ENCODE results near the gene TBXA2R. TPM values are rescaled to one million over a fixed set of nuclear protein-coding genes. Genes with fewer than 3 reads are reported as not detected.

Gene TBXA2R
- 1.2 to 1.6 TPM (median 1.3 TPM) in 5 replicates for total RNA-seq (2022; extraction: Qiagen RNA extraction)

DNA sequence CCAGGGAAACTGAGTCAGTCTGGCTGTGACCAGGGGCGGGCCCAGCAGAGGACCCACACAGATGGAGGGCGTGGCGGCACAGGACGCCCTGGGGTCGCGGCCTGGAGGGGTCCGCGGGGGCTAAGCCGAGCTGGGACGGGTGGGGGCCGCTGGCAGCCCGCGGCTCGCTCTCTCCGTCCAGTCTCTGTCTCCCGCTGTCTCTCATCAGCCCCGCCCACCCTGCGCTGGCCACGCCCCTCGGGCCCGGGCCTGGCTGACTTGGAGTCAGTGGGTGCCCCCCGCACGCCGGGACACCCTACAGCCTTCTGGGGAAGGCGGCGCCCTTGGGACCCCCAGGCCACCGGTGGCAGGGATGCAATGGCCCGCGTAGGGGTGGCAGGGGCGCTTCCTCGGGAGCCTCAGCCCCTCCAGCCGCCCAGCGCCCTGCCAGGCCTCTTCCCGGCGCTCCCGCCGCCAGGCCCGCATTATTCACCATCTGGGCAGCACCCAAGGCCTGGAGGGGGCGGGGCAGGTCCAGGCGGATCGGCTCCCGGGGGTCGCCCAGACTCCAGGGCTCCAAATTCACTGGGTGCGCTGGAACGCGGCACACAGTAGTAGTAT is at the start of gene TBXA2R:
Gene TBXA2R (minus strand): TSS at position 186 of the 600 bp plus-strand sequence. CDS start 6,241 bp downstream, outside the sequence.

DNA sequence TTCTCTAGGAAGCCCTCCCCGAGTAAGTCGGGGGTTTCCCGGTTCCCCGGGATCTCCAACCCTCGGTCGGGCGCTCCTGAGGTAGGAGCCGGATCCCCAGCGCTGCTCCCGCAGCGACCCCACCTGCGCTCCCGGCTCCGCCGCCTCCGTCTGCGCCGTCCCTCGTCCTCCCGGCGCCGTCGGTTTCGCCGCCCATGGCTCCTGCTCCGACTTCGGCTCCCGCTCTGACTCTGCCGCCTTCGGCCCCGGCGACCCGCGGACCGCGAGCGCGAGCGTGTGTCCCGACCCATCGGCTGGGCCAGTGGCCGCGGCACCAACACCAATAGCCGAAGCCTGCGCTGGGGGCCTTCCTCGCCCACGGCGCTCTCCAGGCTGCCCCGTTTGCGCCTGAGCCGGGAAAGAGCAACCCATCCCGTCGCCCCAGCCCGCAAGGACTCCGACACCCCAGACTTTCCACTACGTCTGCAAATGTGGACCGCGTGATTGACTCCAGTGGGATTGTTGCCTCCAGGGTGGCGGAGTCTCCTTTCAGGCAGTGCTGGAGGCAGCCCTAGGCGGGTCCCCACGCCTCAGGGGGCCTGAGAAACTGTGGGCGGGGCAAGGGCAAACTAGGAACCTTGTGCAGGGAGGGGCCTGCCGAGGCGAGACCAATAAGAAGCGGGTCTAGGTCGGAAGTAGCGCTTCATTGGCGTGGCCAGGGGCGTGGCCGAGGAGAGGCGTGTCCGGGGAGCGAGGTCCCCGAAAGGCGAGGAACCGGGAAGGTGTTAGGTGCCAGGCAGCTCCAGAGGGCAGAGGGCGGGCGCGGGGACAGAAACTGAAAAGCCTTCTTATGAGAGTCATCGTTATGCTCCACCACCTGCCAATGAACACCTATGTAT is 20.0 kb upstream of the TBXA2R start, which contains the start of gene CACTIN:
Gene CACTIN (minus strand): TSS at position 318 of the 878 bp plus-strand sequence. CDS start 28 bp downstream, at position 290.

DNA sequence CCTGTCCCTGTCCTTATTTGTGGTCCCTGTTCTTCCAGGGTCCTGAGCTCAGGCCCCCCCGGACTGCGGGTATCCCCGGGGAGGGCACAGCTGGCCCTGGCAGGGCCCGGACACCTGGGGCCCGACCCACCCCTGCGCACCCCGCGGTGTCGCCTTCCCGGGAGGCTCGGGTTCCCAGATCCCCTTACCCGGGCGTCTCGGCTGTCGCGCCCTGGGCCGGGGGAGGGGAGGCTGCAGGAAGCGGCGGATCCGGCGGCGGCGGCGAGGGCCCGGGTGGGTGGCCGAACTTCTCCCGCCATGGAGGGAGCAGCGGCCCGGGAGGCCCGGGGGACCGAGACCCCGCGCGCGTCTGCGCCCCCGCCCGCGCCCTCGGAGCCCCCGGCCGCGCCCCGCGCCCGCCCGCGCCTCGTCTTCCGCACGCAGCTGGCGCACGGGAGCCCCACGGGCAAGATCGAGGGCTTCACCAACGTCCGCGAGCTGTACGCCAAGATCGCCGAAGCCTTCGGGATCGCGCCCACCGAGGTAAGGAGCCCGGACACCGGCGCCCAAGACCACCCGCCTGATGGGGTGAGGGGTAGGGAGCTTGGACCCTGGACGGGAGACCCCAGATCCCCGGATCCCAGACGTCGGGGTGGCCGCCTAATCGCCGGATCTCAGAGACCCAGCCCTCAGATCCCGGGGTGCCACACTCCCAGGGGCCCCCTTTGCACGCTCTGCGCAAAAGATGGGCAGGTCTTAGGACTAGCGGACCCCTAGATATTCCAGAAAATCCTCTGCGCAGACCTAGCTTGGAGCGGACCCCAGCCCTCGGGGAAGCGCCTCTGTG is 21.2 kb downstream of the TBXA2R start, which contains the start of gene GIPC3:
Gene GIPC3 (plus strand): TSS at position 178 of the 826 bp plus-strand sequence. CDS start 120 bp downstream, at position 298.

DNA sequence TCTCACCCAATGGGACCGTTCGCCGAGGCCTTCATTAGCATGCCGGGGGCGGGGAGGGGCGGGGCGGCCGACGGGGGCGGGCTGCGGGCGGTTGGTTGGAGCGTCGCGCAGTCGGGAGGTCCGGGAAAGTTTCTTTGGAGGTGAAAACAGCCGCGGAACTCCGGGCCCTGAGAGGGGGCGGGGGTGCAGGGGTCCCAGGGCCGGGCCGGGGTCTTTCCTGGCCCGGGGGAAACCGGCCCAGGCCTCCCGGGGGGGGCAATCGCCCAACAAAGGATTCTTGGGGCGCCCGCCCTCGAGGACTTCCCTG is 33.9 kb downstream of the TBXA2R start, which contains the start of gene HMG20B:
Gene HMG20B (plus strand): TSS at position 90 of the 307 bp plus-strand sequence. CDS start 366 bp downstream, outside the sequence.

DNA sequence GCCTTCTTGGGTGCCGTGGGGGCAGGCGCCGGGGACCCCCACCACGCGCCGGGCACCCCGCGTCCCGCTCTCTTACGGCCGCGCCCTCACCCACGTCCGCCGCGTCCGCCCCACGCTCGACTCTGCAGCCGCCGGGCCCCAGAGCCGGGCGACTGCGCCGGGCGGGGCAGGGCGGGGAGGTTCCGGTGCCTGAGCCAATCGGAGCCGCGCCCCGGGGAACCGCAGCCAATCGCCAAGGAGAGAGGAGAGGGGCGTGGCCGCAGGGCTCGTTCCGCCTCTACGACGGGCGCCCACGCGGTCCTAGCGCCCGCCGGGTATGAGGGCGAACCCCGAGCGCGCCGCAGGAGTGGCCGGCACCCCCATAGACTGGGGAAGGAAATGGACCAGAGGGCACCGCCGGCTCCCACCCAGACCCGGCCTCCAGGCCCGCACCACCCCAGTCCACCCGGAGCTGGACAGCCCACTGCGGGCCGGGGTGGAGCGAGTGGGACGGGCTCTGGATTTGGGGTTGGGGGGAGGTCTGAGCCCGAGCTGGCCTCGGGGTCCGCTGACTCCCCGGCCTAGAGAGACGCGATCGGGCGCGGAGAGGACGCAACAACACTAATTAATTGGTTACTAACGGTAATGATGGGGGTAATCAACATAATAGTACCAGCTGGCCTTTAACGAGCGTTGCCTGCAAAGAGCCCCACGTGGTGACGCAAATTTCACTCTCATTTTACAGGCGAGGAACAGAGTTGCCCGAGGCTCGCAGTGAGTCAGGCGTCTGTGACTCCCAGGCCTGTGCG is 49.0 kb downstream of the TBXA2R start, which contains the start of gene MFSD12:
Gene MFSD12 (minus strand): TSS at position 126 of the 788 bp plus-strand sequence. CDS start 183 bp downstream, outside the sequence.

Other genes starting within 250 kb of the TBXA2R start
- gene NFIC, start 240.3 kb downstream of the TBXA2R start, total RNA-seq (2022; extraction: Qiagen RNA extraction) = 43.6 to 51.5 TPM (median 46.7 TPM) in 5 replicates
- 0.80 to 1.1 TPM (median 0.97 TPM) in 5 replicates for gene SMIM24, start 126.3 kb downstream of the TBXA2R start, total RNA-seq (2022; extraction: Qiagen RNA extraction)
- gene SMIM44, start 123.4 kb downstream of the TBXA2R start, total RNA-seq (2022; extraction: Qiagen RNA extraction) = not detected in 5 replicates
- 11.8 to 19.7 TPM (median 18.2 TPM) in 5 replicates for gene DOHH, start 106.2 kb downstream of the TBXA2R start, total RNA-seq (2022; extraction: Qiagen RNA extraction)
- gene FZR1, start 100.6 kb downstream of the TBXA2R start, total RNA-seq (2022; extraction: Qiagen RNA extraction) = 27.0 to 36.3 TPM (median 34.2 TPM) in 5 replicates
- gene TEKTIP1, start 67.7 kb downstream of the TBXA2R start, total RNA-seq (2022; extraction: Qiagen RNA extraction) = 0.16 to 0.21 TPM (median 0.20 TPM) in 3 of 5 replicates, not detected in the others
- gene MFSD12, start 49.3 kb downstream of the TBXA2R start, total RNA-seq (2022; extraction: Qiagen RNA extraction) = 108 to 143 TPM (median 142 TPM) in 5 replicates
- 37.4 to 62.5 TPM (median 61.1 TPM) in 5 replicates for gene HMG20B, start 33.9 kb downstream of the TBXA2R start, total RNA-seq (2022; extraction: Qiagen RNA extraction)
- 0.19 to 0.34 TPM (median 0.27 TPM) in 5 replicates for gene GIPC3, start 21.4 kb downstream of the TBXA2R start, total RNA-seq (2022; extraction: Qiagen RNA extraction)
- 11.5 to 18.5 TPM (median 17.9 TPM) in 5 replicates for gene CACTIN, start 19.9 kb upstream of the TBXA2R start, total RNA-seq (2022; extraction: Qiagen RNA extraction)
- gene PIP5K1C, start 93.6 kb upstream of the TBXA2R start, total RNA-seq (2022; extraction: Qiagen RNA extraction) = 9.9 to 14.3 TPM (median 12.7 TPM) in 5 replicates
- 0.25 to 0.59 TPM (median 0.37 TPM) in 5 replicates for gene TJP3, start 101.5 kb upstream of the TBXA2R start, total RNA-seq (2022; extraction: Qiagen RNA extraction)
- 7.7 to 11.8 TPM (median 10.1 TPM) in 5 replicates for gene APBA3, start 154.8 kb upstream of the TBXA2R start, total RNA-seq (2022; extraction: Qiagen RNA extraction)
- 60.9 to 76.7 TPM (median 62.8 TPM) in 5 replicates for gene MRPL54, start 155.8 kb upstream of the TBXA2R start, total RNA-seq (2022; extraction: Qiagen RNA extraction)
- not detected in 5 replicates for gene RAX2, start 165.4 kb upstream of the TBXA2R start, total RNA-seq (2022; extraction: Qiagen RNA extraction)
- 0.73 to 1.8 TPM (median 1.3 TPM) in 5 replicates for gene MATK, start 179.5 kb upstream of the TBXA2R start, total RNA-seq (2022; extraction: Qiagen RNA extraction)